ENCODE measurements around the gene PIK3R2. TPM values are rescaled to one million over a fixed set of nuclear protein-coding genes. Genes with fewer than 3 reads are reported as not detected.

PIK3R2 gene
- total RNA-seq, 2 experiments from 2014 or later, result 3.2 to 20.5 TPM

- H2AFZ ChIP-seq (ENCODE audit: low read length), result peak within 1 kb of the TSS; percentile 57; the same call in 1 of the 2 replicates
- peak within 1 kb of the TSS; percentile 92 for H3K27ac ChIP-seq (ENCODE audit: low read depth, low read length, poor library complexity, severe bottlenecking)
- intact Hi-C loops (cut with micrococcal nuclease; ENCODE audit: unreplicated experiment), result loop anchor here (2.0 kb wide), 1 partner anchor 24 kb away; no protein-coding TSS in a partner anchor
- peak; percentile 100 for DNase-seq (ENCODE audit: low spot score)
- ChIA-PET CTCF (ENCODE audit: unreplicated experiment) (interaction anchor here (0.6 to 1.3 kb wide), 4 partner anchors 22 to 72 kb away, joined by 3 to 4 read pairs (median 3); no protein-coding TSS in a partner anchor), POLR2A (interaction anchor here (0.6 to 1.9 kb wide), 4 partner anchors 12 to 1067 kb away, joined by 3 to 8 read pairs (median 6); partner anchors contain the start of gene RAB3A)
- TF ChIP-seq CTCF (conservative IDR thresholded peaks at IDR 0.05; ENCODE audit: low read length), result no peak
- H3K9me2 ChIP-seq (ENCODE audit: insufficient read depth, low read length), result no peaks in the 10 kb centered on the region
- no peaks in the 10 kb centered on the region for H3K9me3 ChIP-seq (ENCODE audit: low read length)
- peaks cover 21% of the 10 kb centered on the region; the same call in 1 of the 2 replicates for H3K36me3 ChIP-seq (ENCODE audit: insufficient read depth, low read length)
- BruUV-seq (replicated peaks), result no TSS peak
- H4K20me1 ChIP-seq (ENCODE audit: insufficient read depth, low read length), result 0 out of 2 replicates have a peak, but pooled peaks cover 12% of the 10 kb centered on the region
- peaks cover 8% of the 10 kb centered on the region; the same call in 1 of the 2 replicates for H3K79me2 ChIP-seq (ENCODE audit: insufficient read depth, low read depth, low read length)
- peaks cover 31% of the 10 kb centered on the region for H3K4me1 ChIP-seq (ENCODE audit: insufficient read depth, low read length, poor library complexity, severe bottlenecking)
- H3K4me3 ChIP-seq (ENCODE audit: low read depth, low read length, poor library complexity, severe bottlenecking), result peak within 1 kb of the TSS; percentile 97
- peak within 1 kb of the TSS; percentile 92 for H3K4me2 ChIP-seq (ENCODE audit: low read length)
These were observed 39.9 kb downstream of the PIK3R2 start, which contains the start of gene MPV17L2 for GRCh38 chr19:18192673-18193387. TSS of gene MPV17L2 (plus strand) at chr19:18193218. CDS start at chr19:18193282, 64 bp downstream.

- CTCF ChIA-PET (ENCODE audit: unreplicated experiment), result interaction anchor here (0.6 to 1.3 kb wide), 2 partner anchors 23 to 59 kb away, joined by 3 to 4 read pairs; no protein-coding TSS in a partner anchor
- peak; percentile 23 for DNase-seq (ENCODE audit: low spot score)
These were observed 40.6 kb downstream of the PIK3R2 start for GRCh38 chr19:18193388-18194180.

More at GRCh38 chr19:18193388-18194180, 40.6 kb downstream of the PIK3R2 start:
- BruUV-seq (replicated peaks), result TSS peak; percentile 36
- peak overlapping the region; percentile 97 for H3K4me3 ChIP-seq (ENCODE audit: low read depth, low read length, poor library complexity, severe bottlenecking)
- POLR2A ChIA-PET, result interaction anchor here (0.6 to 1.3 kb wide), 2 partner anchors 11 to 95 kb away, joined by 3 to 8 read pairs; partner anchors contain the start of gene RAB3A
- peak overlapping the region; percentile 89 for H3K4me2 ChIP-seq (ENCODE audit: low read length)
- peaks cover 28% of the 10 kb centered on the region for H3K36me3 ChIP-seq (ENCODE audit: insufficient read depth, low read length)
- 0 out of 2 replicates have a peak, but pooled peaks cover 12% of the 10 kb centered on the region for H4K20me1 ChIP-seq (ENCODE audit: insufficient read depth, low read length)
- H3K9me2 ChIP-seq (ENCODE audit: insufficient read depth, low read length), result no peaks in the 10 kb centered on the region
- intact Hi-C loops (cut with micrococcal nuclease; ENCODE audit: unreplicated experiment), result loop anchor here (2.0 kb wide), 1 partner anchor 25 kb away; no protein-coding TSS in a partner anchor
- H3K4me1 ChIP-seq (ENCODE audit: insufficient read depth, low read length, poor library complexity, severe bottlenecking), result peaks cover 26% of the 10 kb centered on the region
- peak; percentile 29; the same call in 1 of the 2 replicates for TF ChIP-seq CTCF (conservative IDR thresholded peaks at IDR 0.05; ENCODE audit: low read length)
- no peak for TF ChIP-seq EZH2phosphoT487 (IDR thresholded peaks at IDR 0.05; ENCODE audit: borderline replicate concordance, low read depth, low read length)
- peaks cover 8% of the 10 kb centered on the region; the same call in 1 of the 2 replicates for H3K79me2 ChIP-seq (ENCODE audit: insufficient read depth, low read depth, low read length)
- peak overlapping the region; percentile 24; the same call in 1 of the 2 replicates for H2AFZ ChIP-seq (ENCODE audit: low read length)
- H3K9me3 ChIP-seq (ENCODE audit: low read length), result no peaks in the 10 kb centered on the region
- H3K27ac ChIP-seq (ENCODE audit: low read depth, low read length, poor library complexity, severe bottlenecking), result peak overlapping the region; percentile 53

All from OCI-LY7 (cell line).